Hepatocyte (in vitro differentiated cells): ENCODE data around the gene SFMBT2.

ENCODE experiments used
- EZH2 ChIP-seq: fragments of 200-600 bp; sonication (generic); IDR thresholded peaks from 2 replicates; pipeline ENCODE4 v1.6.1; 2016; ENCODE audit warnings: antibody characterized with exemption, mild to moderate bottlenecking, borderline replicate concordance
- TF ChIP-seq, protein P1 (sequence below): fragments of 200-600 bp; sonication (generic); IDR thresholded peaks from 2 replicates; pipeline ENCODE4 v1.5.1; 2016; ENCODE audit warnings: antibody characterized with exemption, mild to moderate bottlenecking; ENCODE audit not compliant: poor library complexity

GRCh38 chr10:7374795-7375194 is 36.0 kb downstream of the SFMBT2 start:
- TF ChIP-seq, protein P1, sequence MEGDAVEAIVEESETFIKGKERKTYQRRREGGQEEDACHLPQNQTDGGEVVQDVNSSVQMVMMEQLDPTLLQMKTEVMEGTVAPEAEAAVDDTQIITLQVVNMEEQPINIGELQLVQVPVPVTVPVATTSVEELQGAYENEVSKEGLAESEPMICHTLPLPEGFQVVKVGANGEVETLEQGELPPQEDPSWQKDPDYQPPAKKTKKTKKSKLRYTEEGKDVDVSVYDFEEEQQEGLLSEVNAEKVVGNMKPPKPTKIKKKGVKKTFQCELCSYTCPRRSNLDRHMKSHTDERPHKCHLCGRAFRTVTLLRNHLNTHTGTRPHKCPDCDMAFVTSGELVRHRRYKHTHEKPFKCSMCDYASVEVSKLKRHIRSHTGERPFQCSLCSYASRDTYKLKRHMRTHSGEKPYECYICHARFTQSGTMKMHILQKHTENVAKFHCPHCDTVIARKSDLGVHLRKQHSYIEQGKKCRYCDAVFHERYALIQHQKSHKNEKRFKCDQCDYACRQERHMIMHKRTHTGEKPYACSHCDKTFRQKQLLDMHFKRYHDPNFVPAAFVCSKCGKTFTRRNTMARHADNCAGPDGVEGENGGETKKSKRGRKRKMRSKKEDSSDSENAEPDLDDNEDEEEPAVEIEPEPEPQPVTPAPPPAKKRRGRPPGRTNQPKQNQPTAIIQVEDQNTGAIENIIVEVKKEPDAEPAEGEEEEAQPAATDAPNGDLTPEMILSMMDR, result no peak
- no peak for TF ChIP-seq EZH2
